ENCODE measurements around the gene MKRN3. TPM values are rescaled to one million over a fixed set of nuclear protein-coding genes. Genes with fewer than 3 reads are reported as not detected.

The MKRN3 gene
- total and polyA plus RNA-seq, 9 donors: 0.41 to 4.3 (median 2.0) TPM

DNA sequence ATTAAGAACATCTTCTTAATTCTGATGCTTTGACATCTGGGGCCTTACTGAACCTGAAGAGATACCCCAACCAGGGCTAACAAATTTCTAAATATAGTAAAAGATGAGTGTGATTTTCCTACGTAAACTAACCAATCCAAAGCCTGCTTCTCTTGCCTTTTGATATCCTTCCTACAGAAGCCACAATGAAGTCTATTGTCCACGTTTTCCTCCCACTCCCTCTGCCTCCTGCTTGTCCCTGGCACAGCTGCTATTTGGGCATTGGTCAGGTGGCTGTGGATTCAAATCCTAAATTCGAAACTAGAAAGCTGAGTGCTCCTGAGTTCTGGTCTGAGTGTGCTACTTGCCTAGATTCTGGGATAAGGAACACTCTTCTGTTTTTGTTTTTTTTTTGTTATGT, 17.4 kb upstream of the MKRN3 start:
- WGBS (ENCODE audit: insufficient coverage): 80% methylated on average over 1 of the region's 3 CpGs
- Histone ChIP-seq H3K4me1 (ENCODE audit: control insufficient read depth, insufficient read depth, low read length) (no peaks in the 10 kb centered on the region), H3K36me3 (ENCODE audit: control insufficient read depth, insufficient read depth, low read length) (no peaks in the 10 kb centered on the region), H3K27ac (ENCODE audit: low read length) (no peak overlapping the region), H3K4me3 (ENCODE audit: low read length) (no peak overlapping the region), H3K27me3 (ENCODE audit: control insufficient read depth, insufficient read depth, low read length) (no peaks in the 10 kb centered on the region), H3K9me3 (replicated peaks; ENCODE audit: control insufficient read depth, low read depth, low read length) (no peaks in the 10 kb centered on the region)
- DNase-seq: no peak

DNA sequence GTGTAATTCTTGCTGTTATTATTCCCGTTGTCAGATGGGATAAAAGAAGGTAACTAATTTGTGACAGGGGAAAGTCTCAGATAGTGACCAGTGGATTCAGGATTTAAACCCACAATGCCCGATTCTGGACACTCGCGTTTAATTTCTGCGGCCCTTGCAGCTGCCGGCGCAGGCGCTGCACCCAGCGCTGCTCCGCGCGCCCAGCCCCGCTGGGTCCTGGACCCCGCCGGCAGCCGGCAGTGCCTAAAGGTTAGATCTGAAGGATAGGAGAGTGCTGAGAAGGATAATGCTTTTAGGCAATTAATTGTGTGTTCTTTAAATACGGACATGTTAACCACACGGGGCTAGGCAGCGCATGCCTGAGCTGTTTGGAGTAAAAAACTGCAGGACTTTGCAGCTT, 3.6 kb upstream of the MKRN3 start:
- Histone ChIP-seq H3K36me3 (ENCODE audit: control insufficient read depth, insufficient read depth, low read length) (no peaks in the 10 kb centered on the region), H3K9me3 (replicated peaks; ENCODE audit: control insufficient read depth, low read depth, low read length) (peaks cover 4% of the 10 kb centered on the region), H3K4me1 (ENCODE audit: control insufficient read depth, insufficient read depth, low read length) (no peaks in the 10 kb centered on the region), H3K4me3 (ENCODE audit: low read length) (no peak overlapping the region), H3K27ac (ENCODE audit: low read length) (no peak overlapping the region), H3K27me3 (ENCODE audit: control insufficient read depth, insufficient read depth, low read length) (peaks cover 3% of the 10 kb centered on the region)
- WGBS (ENCODE audit: insufficient coverage): 40% methylated on average over 18 of the region's 19 CpGs
- no peak for DNase-seq

DNA sequence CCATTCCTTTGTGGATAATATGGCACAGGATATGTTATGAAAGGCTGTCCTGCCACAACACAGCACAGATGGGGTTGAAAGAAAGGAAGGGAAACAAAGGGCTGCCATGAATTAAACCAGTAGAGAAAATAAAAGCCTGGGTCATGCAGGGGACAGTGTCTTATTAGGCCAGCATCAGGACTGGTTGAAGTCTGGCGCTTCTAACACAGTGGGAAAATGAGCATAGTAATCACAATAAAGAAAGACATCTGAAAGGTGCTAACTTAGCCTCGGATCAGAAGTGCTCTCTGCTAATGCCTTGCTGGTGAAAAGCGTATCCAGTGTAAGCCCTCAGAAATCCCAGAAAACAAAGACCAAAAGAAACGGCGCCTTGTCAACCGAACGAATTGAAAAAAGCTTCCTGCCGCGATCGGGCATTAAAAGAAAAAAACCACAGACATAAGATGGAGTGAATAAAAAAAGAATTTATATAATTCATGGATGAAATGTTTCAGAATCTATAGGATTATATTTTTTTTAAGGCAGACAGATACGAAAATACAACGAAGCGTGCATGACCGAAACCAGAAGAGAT, 566 bp upstream of the MKRN3 start:
- Histone ChIP-seq H3K36me3 (ENCODE audit: control insufficient read depth, insufficient read depth, low read length) (no peaks in the 10 kb centered on the region), H3K4me1 (ENCODE audit: control insufficient read depth, insufficient read depth, low read length) (no peaks in the 10 kb centered on the region), H3K27ac (ENCODE audit: low read length) (peak overlapping the region; percentile 67), H3K4me3 (ENCODE audit: low read length) (peak overlapping the region; percentile 33), H3K9me3 (replicated peaks; ENCODE audit: control insufficient read depth, low read depth, low read length) (peaks cover 5% of the 10 kb centered on the region), H3K27me3 (ENCODE audit: control insufficient read depth, insufficient read depth, low read length) (peaks cover 3% of the 10 kb centered on the region)
- 90% methylated on average over 6 of the region's 14 CpGs for WGBS (ENCODE audit: insufficient coverage)
- peak; percentile 3 for DNase-seq

DNA sequence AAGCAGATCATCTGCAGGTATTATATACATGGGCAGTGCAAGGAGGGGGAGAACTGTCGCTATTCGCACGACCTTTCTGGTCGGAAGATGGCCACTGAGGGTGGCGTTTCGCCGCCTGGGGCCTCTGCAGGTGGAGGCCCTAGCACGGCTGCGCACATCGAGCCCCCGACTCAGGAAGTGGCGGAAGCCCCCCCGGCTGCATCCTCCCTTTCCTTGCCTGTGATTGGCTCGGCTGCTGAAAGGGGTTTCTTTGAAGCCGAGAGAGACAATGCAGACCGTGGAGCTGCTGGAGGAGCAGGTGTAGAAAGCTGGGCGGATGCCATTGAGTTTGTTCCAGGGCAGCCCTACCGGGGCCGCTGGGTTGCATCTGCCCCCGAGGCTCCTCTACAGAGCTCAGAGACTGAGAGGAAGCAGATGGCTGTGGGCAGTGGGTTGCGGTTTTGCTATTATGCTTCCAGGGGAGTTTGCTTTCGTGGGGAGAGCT, 639 bp downstream of the MKRN3 start:
- H3K27ac ChIP-seq (ENCODE audit: low read length): peak overlapping the region; percentile 69
- peak; percentile 15 for DNase-seq
- WGBS (ENCODE audit: insufficient coverage): 86% methylated on average over 21 of the region's 22 CpGs
- H3K36me3 ChIP-seq (ENCODE audit: control insufficient read depth, insufficient read depth, low read length): no peaks in the 10 kb centered on the region
- H3K9me3 ChIP-seq (replicated peaks; ENCODE audit: control insufficient read depth, low read depth, low read length): peaks cover 5% of the 10 kb centered on the region
- H3K4me3 ChIP-seq (ENCODE audit: low read length): peak overlapping the region; percentile 50
- no peaks in the 10 kb centered on the region for H3K4me1 ChIP-seq (ENCODE audit: control insufficient read depth, insufficient read depth, low read length)
- peaks cover 3% of the 10 kb centered on the region for H3K27me3 ChIP-seq (ENCODE audit: control insufficient read depth, insufficient read depth, low read length)

DNA sequence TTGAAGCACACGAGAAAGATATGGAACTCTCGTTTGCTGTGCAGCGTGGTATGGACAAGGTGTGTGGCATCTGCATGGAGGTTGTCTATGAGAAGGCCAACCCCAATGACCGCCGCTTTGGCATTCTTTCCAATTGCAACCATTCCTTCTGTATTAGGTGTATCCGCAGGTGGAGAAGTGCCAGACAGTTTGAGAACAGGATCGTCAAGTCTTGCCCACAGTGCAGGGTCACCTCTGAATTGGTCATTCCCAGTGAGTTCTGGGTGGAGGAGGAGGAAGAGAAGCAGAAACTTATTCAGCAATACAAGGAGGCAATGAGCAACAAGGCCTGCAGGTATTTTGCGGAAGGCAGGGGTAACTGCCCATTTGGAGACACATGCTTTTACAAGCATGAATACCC, 1.2 kb downstream of the MKRN3 start:
- H3K4me3 ChIP-seq (ENCODE audit: low read length): no peak overlapping the region
- H3K36me3 ChIP-seq (ENCODE audit: control insufficient read depth, insufficient read depth, low read length): no peaks in the 10 kb centered on the region
- H3K9me3 ChIP-seq (replicated peaks; ENCODE audit: control insufficient read depth, low read depth, low read length): peaks cover 5% of the 10 kb centered on the region
- H3K4me1 ChIP-seq (ENCODE audit: control insufficient read depth, insufficient read depth, low read length): no peaks in the 10 kb centered on the region
- H3K27me3 ChIP-seq (ENCODE audit: control insufficient read depth, insufficient read depth, low read length): peaks cover 3% of the 10 kb centered on the region
- 95% methylated on average over 4 of the region's 8 CpGs for WGBS (ENCODE audit: insufficient coverage)
- no peak for DNase-seq
- H3K27ac ChIP-seq (ENCODE audit: low read length): no peak overlapping the region

DNA sequence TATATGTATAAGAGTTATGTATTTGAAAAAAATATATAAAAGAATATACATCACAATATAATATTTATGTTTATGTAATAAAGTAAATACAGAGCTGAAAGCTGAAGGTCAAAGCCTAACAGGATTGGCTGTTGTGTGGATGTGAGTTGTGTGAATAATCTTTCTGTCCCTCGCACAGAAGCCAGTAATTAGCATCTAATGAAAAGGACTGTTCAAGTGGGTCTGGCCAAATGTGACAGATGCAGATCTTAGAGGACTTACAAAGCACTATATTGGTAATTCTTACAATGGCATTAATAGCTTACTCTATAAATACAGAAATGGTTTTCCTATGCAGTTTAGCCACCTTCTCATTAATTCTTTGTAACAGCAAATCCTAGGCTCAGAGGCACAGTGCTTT, 2.4 kb downstream of the MKRN3 start:
- Histone ChIP-seq H3K27me3 (ENCODE audit: control insufficient read depth, insufficient read depth, low read length) (no peaks in the 10 kb centered on the region), H3K27ac (ENCODE audit: low read length) (no peak overlapping the region), H3K4me1 (ENCODE audit: control insufficient read depth, insufficient read depth, low read length) (no peaks in the 10 kb centered on the region), H3K4me3 (ENCODE audit: low read length) (no peak overlapping the region), H3K36me3 (ENCODE audit: control insufficient read depth, insufficient read depth, low read length) (no peaks in the 10 kb centered on the region), H3K9me3 (replicated peaks; ENCODE audit: control insufficient read depth, low read depth, low read length) (peaks cover 5% of the 10 kb centered on the region)
- WGBS (ENCODE audit: insufficient coverage): 40% methylated on average over 1 of the region's 1 CpG
- DNase-seq: no peak

DNA sequence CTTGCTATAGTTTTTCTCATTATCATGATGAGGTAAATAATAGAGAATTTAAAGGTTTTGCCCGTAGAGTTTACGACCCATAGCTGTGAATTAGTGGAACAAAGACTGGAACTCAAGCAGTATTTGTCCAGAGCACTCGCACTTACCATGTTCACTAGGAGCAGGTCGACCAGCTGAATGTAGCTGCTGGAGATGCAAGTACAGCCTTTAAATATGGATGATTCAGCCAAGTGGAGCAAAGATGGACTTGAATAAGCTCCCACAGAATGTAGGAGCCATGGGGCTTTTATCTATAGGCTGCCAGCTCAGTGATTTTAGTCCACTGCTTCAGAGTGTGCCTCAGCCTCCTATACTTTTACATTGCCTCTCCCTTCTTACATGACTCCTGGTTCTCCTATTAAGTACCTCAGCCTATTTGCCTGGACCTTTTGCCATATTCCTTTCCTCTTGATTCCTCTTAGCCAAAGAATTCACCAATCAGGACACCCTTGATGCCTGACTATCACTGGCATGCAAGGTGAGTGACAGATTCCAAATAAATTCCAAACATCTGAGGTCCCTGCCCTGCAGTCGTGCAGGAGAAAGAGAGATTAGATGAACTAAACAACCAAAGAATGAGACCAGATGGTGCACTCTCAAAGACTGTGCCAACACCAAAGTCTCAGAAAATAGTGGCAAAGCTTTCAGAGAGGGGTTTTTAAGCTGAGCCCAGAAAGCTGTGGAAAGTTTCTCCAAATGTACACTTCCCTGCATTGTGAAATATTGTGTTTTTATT, 3.9 kb downstream of the MKRN3 start:
- Histone ChIP-seq H3K4me1 (ENCODE audit: control insufficient read depth, insufficient read depth, low read length) (no peaks in the 10 kb centered on the region), H3K9me3 (replicated peaks; ENCODE audit: control insufficient read depth, low read depth, low read length) (peaks cover 5% of the 10 kb centered on the region), H3K27me3 (ENCODE audit: control insufficient read depth, insufficient read depth, low read length) (no peaks in the 10 kb centered on the region), H3K27ac (ENCODE audit: low read length) (no peak overlapping the region), H3K36me3 (ENCODE audit: control insufficient read depth, insufficient read depth, low read length) (no peaks in the 10 kb centered on the region), H3K4me3 (ENCODE audit: low read length) (no peak overlapping the region)
- 57% methylated on average over 3 of the region's 5 CpGs for WGBS (ENCODE audit: insufficient coverage)
- no peak for DNase-seq

DNA sequence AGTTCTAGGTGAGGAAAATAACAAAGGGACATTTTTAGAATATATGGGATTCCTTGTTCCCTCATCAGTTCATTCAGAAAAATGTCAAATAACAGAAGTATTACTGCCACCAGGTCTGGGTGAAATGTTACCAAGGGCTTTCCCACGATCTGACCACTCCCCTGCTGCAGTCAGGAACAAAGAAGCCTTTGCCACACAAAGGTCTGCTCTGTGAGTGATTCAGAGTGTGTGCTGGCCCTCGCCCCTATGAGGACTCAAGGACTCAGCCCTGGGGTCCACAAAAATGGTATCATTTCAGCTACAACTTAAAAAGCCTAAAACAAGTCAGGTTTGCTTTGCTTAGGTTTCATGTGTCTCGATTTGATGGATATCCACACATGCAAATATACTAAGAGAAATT, 5.0 kb downstream of the MKRN3 start:
- no peak overlapping the region for H3K27ac ChIP-seq (ENCODE audit: low read length)
- H3K36me3 ChIP-seq (ENCODE audit: control insufficient read depth, insufficient read depth, low read length): no peaks in the 10 kb centered on the region
- H3K27me3 ChIP-seq (ENCODE audit: control insufficient read depth, insufficient read depth, low read length): no peaks in the 10 kb centered on the region
- H3K4me3 ChIP-seq (ENCODE audit: low read length): no peak overlapping the region
- DNase-seq: no peak
- no peaks in the 10 kb centered on the region for H3K4me1 ChIP-seq (ENCODE audit: control insufficient read depth, insufficient read depth, low read length)
- peaks cover 5% of the 10 kb centered on the region for H3K9me3 ChIP-seq (replicated peaks; ENCODE audit: control insufficient read depth, low read depth, low read length)
- WGBS (ENCODE audit: insufficient coverage): no CpG with 5 or more reads among the region's 3 CpGs

DNA sequence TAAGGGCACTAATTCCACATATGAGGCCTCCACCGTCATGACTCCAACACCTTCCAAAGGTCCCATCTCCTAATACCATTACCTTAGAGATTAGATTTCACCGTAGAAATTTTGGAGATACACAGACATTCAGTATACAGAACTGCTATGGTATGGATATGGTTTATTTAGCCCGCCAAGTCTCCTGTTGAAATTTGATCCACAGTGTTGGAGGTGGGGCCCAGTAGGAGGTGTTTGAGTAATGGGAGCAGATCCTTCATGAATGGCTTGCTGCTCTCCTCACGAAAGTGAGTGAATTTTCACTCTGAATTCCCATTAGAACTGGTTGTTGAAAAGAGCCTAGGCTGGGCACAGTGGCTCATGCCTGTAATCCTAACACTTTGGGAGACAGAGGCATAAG, 7.4 kb downstream of the MKRN3 start:
- no peaks in the 10 kb centered on the region for H3K36me3 ChIP-seq (ENCODE audit: control insufficient read depth, insufficient read depth, low read length)
- DNase-seq: no peak
- no peaks in the 10 kb centered on the region for H3K9me3 ChIP-seq (replicated peaks; ENCODE audit: control insufficient read depth, low read depth, low read length)
- H3K27me3 ChIP-seq (ENCODE audit: control insufficient read depth, insufficient read depth, low read length): no peaks in the 10 kb centered on the region
- 45% methylated on average over 2 of the region's 4 CpGs for WGBS (ENCODE audit: insufficient coverage)
- H3K27ac ChIP-seq (ENCODE audit: low read length): no peak overlapping the region
- no peak overlapping the region for H3K4me3 ChIP-seq (ENCODE audit: low read length)
- H3K4me1 ChIP-seq (ENCODE audit: control insufficient read depth, insufficient read depth, low read length): no peaks in the 10 kb centered on the region

DNA sequence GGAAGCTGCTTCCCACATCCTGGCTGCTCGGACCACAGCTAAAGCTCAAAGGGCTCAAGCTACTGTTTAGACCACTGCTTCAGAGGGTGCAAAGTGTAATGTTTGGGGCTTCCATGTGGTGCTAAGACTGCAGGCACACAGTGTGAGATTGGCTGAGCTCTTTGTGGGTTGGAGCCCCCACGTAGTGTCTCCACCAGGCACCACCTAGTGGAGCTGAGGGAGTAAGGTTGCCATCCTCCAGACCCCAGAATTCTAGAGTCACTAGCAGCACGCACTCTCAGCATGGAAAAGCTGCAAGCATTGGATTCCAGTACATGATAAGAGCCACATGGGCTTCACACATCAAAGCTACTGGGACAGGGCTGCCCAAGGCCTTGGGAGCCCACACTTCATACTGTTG, 9.3 kb downstream of the MKRN3 start:
- H3K36me3 ChIP-seq (ENCODE audit: control insufficient read depth, insufficient read depth, low read length): no peaks in the 10 kb centered on the region
- no peaks in the 10 kb centered on the region for H3K9me3 ChIP-seq (replicated peaks; ENCODE audit: control insufficient read depth, low read depth, low read length)
- no peaks in the 10 kb centered on the region for H3K4me1 ChIP-seq (ENCODE audit: control insufficient read depth, insufficient read depth, low read length)
- WGBS (ENCODE audit: insufficient coverage): 69% methylated on average over 2 of the region's 3 CpGs
- no peak overlapping the region for H3K4me3 ChIP-seq (ENCODE audit: low read length)
- no peaks in the 10 kb centered on the region for H3K27me3 ChIP-seq (ENCODE audit: control insufficient read depth, insufficient read depth, low read length)
- no peak overlapping the region for H3K27ac ChIP-seq (ENCODE audit: low read length)
- DNase-seq: no peak

Measured in muscle of leg (tissue), 11 donors.